ENCODE data around the gene CH25H.

Gene CH25H

GRCh38 chr10:89213191-89213808 lies 6.2 kb upstream of the CH25H start:
- Histone ChIP-seq H3K27me3 (ENCODE audit: control insufficient read depth in 1 of 2, insufficient read depth in 2 of 2, low read length in 2 of 2) (peaks cover 5% of the 10 kb centered on the region in 2 donors), H3K9me3 (ENCODE audit: control insufficient read depth in 2 of 2, low read length in 2 of 2) (no peaks in the 10 kb centered on the region), H3K9ac (ENCODE audit: low read length in 2 of 2) (no peak overlapping the region), H3K27ac (ENCODE audit: low read length) (no peak overlapping the region), H3K36me3 (ENCODE audit: control insufficient read depth in 2 of 2, insufficient read depth in 2 of 2, low read length in 2 of 2) (peaks cover 3% of the 10 kb centered on the region in 2 donors), H3K4me1 (ENCODE audit: control insufficient read depth, insufficient read depth, low read length) (peaks cover 2% of the 10 kb centered on the region), H3K4me3 (ENCODE audit: low read length in 2 of 2) (no peak overlapping the region)

- H3K4me3 ChIP-seq (ENCODE audit: low read length in 2 of 2) = no peak overlapping the region
- H3K27ac ChIP-seq (ENCODE audit: low read length) = no peak overlapping the region
- H3K9me3 ChIP-seq (ENCODE audit: control insufficient read depth in 2 of 2, low read length in 2 of 2) = no peaks in the 10 kb centered on the region
- peaks cover 12 to 20% of the 10 kb centered on the region in 2 donors for H3K27me3 ChIP-seq (ENCODE audit: control insufficient read depth in 1 of 2, insufficient read depth in 2 of 2, low read length in 2 of 2)
- peaks cover 16% of the 10 kb centered on the region for H3K4me1 ChIP-seq (ENCODE audit: control insufficient read depth, insufficient read depth, low read length)
- H3K9ac ChIP-seq (ENCODE audit: low read length in 2 of 2) = no peak overlapping the region
- peaks cover 3% of the 10 kb centered on the region in 2 donors for H3K36me3 ChIP-seq (ENCODE audit: control insufficient read depth in 2 of 2, insufficient read depth in 2 of 2, low read length in 2 of 2)
Observed at GRCh38 chr10:89210794-89211425, 3.8 kb upstream of the CH25H start.

- H3K27me3 ChIP-seq (ENCODE audit: control insufficient read depth in 1 of 2, insufficient read depth in 2 of 2, low read length in 2 of 2) = peaks cover 18 to 21% of the 10 kb centered on the region in 2 donors
- H3K4me1 ChIP-seq (ENCODE audit: control insufficient read depth, insufficient read depth, low read length) = peaks cover 16% of the 10 kb centered on the region
- no peaks in the 10 kb centered on the region for H3K9me3 ChIP-seq (ENCODE audit: control insufficient read depth in 2 of 2, low read length in 2 of 2)
- peaks cover 0 to 3% of the 10 kb centered on the region in 2 donors for H3K36me3 ChIP-seq (ENCODE audit: control insufficient read depth in 2 of 2, insufficient read depth in 2 of 2, low read length in 2 of 2)
- no peak overlapping the region for H3K9ac ChIP-seq (ENCODE audit: low read length in 2 of 2)
- H3K27ac ChIP-seq (ENCODE audit: low read length) = no peak overlapping the region
- no peak overlapping the region for H3K4me3 ChIP-seq (ENCODE audit: low read length in 2 of 2)
Observed at GRCh38 chr10:89209718-89210117, 2.6 kb upstream of the CH25H start.

GRCh38 chr10:89207801-89208551 lies 859 bp upstream of the CH25H start:
- H3K9ac ChIP-seq (ENCODE audit: low read length in 2 of 2) = peak overlapping the region; percentile 44 to 66
- no peaks in the 10 kb centered on the region for H3K36me3 ChIP-seq (ENCODE audit: control insufficient read depth in 2 of 2, insufficient read depth in 2 of 2, low read length in 2 of 2)
- peaks cover 16% of the 10 kb centered on the region for H3K4me1 ChIP-seq (ENCODE audit: control insufficient read depth, insufficient read depth, low read length)
- peak overlapping the region; percentile 81 to 86 for H3K4me3 ChIP-seq (ENCODE audit: low read length in 2 of 2)
- H3K27me3 ChIP-seq (ENCODE audit: control insufficient read depth in 1 of 2, insufficient read depth in 2 of 2, low read length in 2 of 2) = peaks cover 21% of the 10 kb centered on the region in 2 donors
- H3K9me3 ChIP-seq (ENCODE audit: control insufficient read depth in 2 of 2, low read length in 2 of 2) = no peaks in the 10 kb centered on the region
- peak overlapping the region; percentile 53 for H3K27ac ChIP-seq (ENCODE audit: low read length)

GRCh38 chr10:89206402-89207180 lies 526 bp downstream of the CH25H start:
- Histone ChIP-seq H3K27ac (ENCODE audit: low read length) (peak overlapping the region; percentile 53), H3K9ac (ENCODE audit: low read length in 2 of 2) (peak overlapping the region; percentile 44 to 66), H3K4me3 (ENCODE audit: low read length in 2 of 2) (peak overlapping the region; percentile 81 to 86), H3K36me3 (ENCODE audit: control insufficient read depth in 2 of 2, insufficient read depth in 2 of 2, low read length in 2 of 2) (no peaks in the 10 kb centered on the region), H3K9me3 (ENCODE audit: control insufficient read depth in 2 of 2, low read length in 2 of 2) (no peaks in the 10 kb centered on the region), H3K27me3 (ENCODE audit: control insufficient read depth in 1 of 2, insufficient read depth in 2 of 2, low read length in 2 of 2) (peaks cover 21 to 23% of the 10 kb centered on the region in 2 donors), H3K4me1 (ENCODE audit: control insufficient read depth, insufficient read depth, low read length) (peaks cover 16% of the 10 kb centered on the region)

- Histone ChIP-seq H3K4me3 (ENCODE audit: low read length in 2 of 2) (no peak overlapping the region), H3K4me1 (ENCODE audit: control insufficient read depth, insufficient read depth, low read length) (peaks cover 16% of the 10 kb centered on the region), H3K9ac (ENCODE audit: low read length in 2 of 2) (no peak overlapping the region), H3K9me3 (ENCODE audit: control insufficient read depth in 2 of 2, low read length in 2 of 2) (no peaks in the 10 kb centered on the region), H3K27ac (ENCODE audit: low read length) (no peak overlapping the region), H3K36me3 (ENCODE audit: control insufficient read depth in 2 of 2, insufficient read depth in 2 of 2, low read length in 2 of 2) (no peaks in the 10 kb centered on the region), H3K27me3 (ENCODE audit: control insufficient read depth in 1 of 2, insufficient read depth in 2 of 2, low read length in 2 of 2) (peaks cover 20 to 21% of the 10 kb centered on the region in 2 donors)
Observed at GRCh38 chr10:89204621-89205185, 2.4 kb downstream of the CH25H start.

- H3K9me3 ChIP-seq (ENCODE audit: control insufficient read depth in 2 of 2, low read length in 2 of 2) = no peaks in the 10 kb centered on the region
- H3K36me3 ChIP-seq (ENCODE audit: control insufficient read depth in 2 of 2, insufficient read depth in 2 of 2, low read length in 2 of 2) = no peaks in the 10 kb centered on the region
- no peak overlapping the region for H3K9ac ChIP-seq (ENCODE audit: low read length in 2 of 2)
- no peak overlapping the region for H3K27ac ChIP-seq (ENCODE audit: low read length)
- H3K4me3 ChIP-seq (ENCODE audit: low read length in 2 of 2) = no peak overlapping the region
- H3K4me1 ChIP-seq (ENCODE audit: control insufficient read depth, insufficient read depth, low read length) = peaks cover 13% of the 10 kb centered on the region
- H3K27me3 ChIP-seq (ENCODE audit: control insufficient read depth in 1 of 2, insufficient read depth in 2 of 2, low read length in 2 of 2) = peaks cover 15 to 18% of the 10 kb centered on the region in 2 donors
Observed at GRCh38 chr10:89203237-89203636, 3.9 kb downstream of the CH25H start.

GRCh38 chr10:89202033-89202425 lies 5.1 kb downstream of the CH25H start:
- Histone ChIP-seq H3K4me1 (ENCODE audit: control insufficient read depth, insufficient read depth, low read length) (peaks cover 7% of the 10 kb centered on the region), H3K27ac (ENCODE audit: low read length) (no peak overlapping the region), H3K9ac (ENCODE audit: low read length in 2 of 2) (no peak overlapping the region), H3K9me3 (ENCODE audit: control insufficient read depth in 2 of 2, low read length in 2 of 2) (no peaks in the 10 kb centered on the region), H3K27me3 (ENCODE audit: control insufficient read depth in 1 of 2, insufficient read depth in 2 of 2, low read length in 2 of 2) (peaks cover 11 to 17% of the 10 kb centered on the region in 2 donors), H3K36me3 (ENCODE audit: control insufficient read depth in 2 of 2, insufficient read depth in 2 of 2, low read length in 2 of 2) (no peaks in the 10 kb centered on the region), H3K4me3 (ENCODE audit: low read length in 2 of 2) (no peak overlapping the region)

- Histone ChIP-seq H3K27ac (ENCODE audit: low read length) (no peak overlapping the region), H3K27me3 (ENCODE audit: control insufficient read depth in 1 of 2, insufficient read depth in 2 of 2, low read length in 2 of 2) (peaks cover 6 to 12% of the 10 kb centered on the region in 2 donors), H3K4me3 (ENCODE audit: low read length in 2 of 2) (no peak overlapping the region), H3K36me3 (ENCODE audit: control insufficient read depth in 2 of 2, insufficient read depth in 2 of 2, low read length in 2 of 2) (no peaks in the 10 kb centered on the region), H3K9me3 (ENCODE audit: control insufficient read depth in 2 of 2, low read length in 2 of 2) (no peaks in the 10 kb centered on the region), H3K4me1 (ENCODE audit: control insufficient read depth, insufficient read depth, low read length) (peaks cover 2% of the 10 kb centered on the region), H3K9ac (ENCODE audit: low read length in 2 of 2) (no peak overlapping the region)
Observed at GRCh38 chr10:89201345-89202032, 5.6 kb downstream of the CH25H start.

- Histone ChIP-seq H3K9ac (ENCODE audit: low read length in 2 of 2) (no peak overlapping the region), H3K36me3 (ENCODE audit: control insufficient read depth in 2 of 2, insufficient read depth in 2 of 2, low read length in 2 of 2) (no peaks in the 10 kb centered on the region), H3K27ac (ENCODE audit: low read length) (no peak overlapping the region), H3K4me3 (ENCODE audit: low read length in 2 of 2) (no peak overlapping the region), H3K9me3 (ENCODE audit: control insufficient read depth in 2 of 2, low read length in 2 of 2) (no peaks in the 10 kb centered on the region), H3K27me3 (ENCODE audit: control insufficient read depth in 1 of 2, insufficient read depth in 2 of 2, low read length in 2 of 2) (peaks cover 0 to 3% of the 10 kb centered on the region in 2 donors), H3K4me1 (ENCODE audit: control insufficient read depth, insufficient read depth, low read length) (no peaks in the 10 kb centered on the region)
Observed at GRCh38 chr10:89197473-89197872, 9.6 kb downstream of the CH25H start.
